ENCODE results near the gene XXYLT1. TPM values are rescaled to one million over a fixed set of nuclear protein-coding genes. Genes with fewer than 3 reads are reported as not detected.

The XXYLT1 gene
- total and polyA plus RNA-seq, 10 donors = 2.7 to 22.3 (median 9.5) TPM

DNA sequence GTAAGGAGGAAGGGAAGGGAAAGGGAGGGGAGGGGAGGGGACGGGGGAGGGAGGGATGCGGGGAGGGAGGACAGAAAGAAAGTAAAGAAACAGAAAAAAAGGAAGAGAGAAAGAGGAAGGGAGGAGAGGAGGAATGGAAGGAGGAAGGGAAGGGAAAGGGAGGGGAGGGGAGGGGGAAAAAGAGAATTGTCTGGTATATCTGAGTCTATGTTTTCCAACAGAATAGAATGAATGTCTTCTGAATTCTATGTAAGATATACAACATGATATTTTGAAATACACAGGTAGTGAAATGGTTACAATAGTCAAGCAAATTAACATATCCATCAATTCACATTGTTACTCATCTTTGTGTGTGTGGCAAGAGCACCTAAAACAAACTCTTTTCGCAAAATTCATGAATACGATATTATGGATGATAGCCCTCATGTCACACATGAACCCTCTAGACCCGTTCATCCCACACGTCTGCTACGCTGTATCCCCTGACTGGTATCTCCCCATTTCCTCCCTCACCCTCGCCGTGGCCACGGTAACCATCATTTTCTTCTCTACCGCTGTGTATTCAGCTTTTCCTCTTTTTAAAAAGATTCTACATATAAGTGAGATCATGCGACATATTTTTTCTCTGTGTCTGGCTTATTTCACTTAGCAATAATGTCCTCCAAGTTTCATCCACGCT is 168.9 kb downstream of the XXYLT1 start:
- H3K27me3 ChIP-seq (replicated peaks in 1 of 7) = no peaks in the 10 kb centered on the region
- intact Hi-C loops (cut with DNase I; ENCODE audit: low total_unique reads) = loop anchor here (10.0 kb wide), 1 partner anchor 97 kb away; no protein-coding TSS in a partner anchor
- DNase-seq = peak; percentile 50
- H3K9me3 ChIP-seq = no peaks in the 10 kb centered on the region
- H3K4me3 ChIP-seq = peak overlapping the region in 1 of 8 donors; percentile 39
- peak overlapping the region in 7 of 8 donors; percentile 81 to 93 (median 88) for H3K27ac ChIP-seq
- WGBS, 5 donors = 55 to 76% (median 65%) methylated on average over 13 of the region's 13 CpGs
- H3K36me3 ChIP-seq = no peaks in the 10 kb centered on the region
- peaks cover 15 to 97% (median 57%) of the 10 kb centered on the region in 6 donors for H3K4me1 ChIP-seq
- no peak for TF ChIP-seq POLR2AphosphoS5 (IDR thresholded peaks at IDR 0.05)
- TF ChIP-seq POLR2A (IDR thresholded peaks at IDR 0.05) = no peak
- TF ChIP-seq, protein P1, sequence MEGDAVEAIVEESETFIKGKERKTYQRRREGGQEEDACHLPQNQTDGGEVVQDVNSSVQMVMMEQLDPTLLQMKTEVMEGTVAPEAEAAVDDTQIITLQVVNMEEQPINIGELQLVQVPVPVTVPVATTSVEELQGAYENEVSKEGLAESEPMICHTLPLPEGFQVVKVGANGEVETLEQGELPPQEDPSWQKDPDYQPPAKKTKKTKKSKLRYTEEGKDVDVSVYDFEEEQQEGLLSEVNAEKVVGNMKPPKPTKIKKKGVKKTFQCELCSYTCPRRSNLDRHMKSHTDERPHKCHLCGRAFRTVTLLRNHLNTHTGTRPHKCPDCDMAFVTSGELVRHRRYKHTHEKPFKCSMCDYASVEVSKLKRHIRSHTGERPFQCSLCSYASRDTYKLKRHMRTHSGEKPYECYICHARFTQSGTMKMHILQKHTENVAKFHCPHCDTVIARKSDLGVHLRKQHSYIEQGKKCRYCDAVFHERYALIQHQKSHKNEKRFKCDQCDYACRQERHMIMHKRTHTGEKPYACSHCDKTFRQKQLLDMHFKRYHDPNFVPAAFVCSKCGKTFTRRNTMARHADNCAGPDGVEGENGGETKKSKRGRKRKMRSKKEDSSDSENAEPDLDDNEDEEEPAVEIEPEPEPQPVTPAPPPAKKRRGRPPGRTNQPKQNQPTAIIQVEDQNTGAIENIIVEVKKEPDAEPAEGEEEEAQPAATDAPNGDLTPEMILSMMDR (IDR thresholded peaks at IDR 0.05 in 8 of 11, conservative IDR thresholded peaks at IDR 0.05 in 3 of 11) = no peak

DNA sequence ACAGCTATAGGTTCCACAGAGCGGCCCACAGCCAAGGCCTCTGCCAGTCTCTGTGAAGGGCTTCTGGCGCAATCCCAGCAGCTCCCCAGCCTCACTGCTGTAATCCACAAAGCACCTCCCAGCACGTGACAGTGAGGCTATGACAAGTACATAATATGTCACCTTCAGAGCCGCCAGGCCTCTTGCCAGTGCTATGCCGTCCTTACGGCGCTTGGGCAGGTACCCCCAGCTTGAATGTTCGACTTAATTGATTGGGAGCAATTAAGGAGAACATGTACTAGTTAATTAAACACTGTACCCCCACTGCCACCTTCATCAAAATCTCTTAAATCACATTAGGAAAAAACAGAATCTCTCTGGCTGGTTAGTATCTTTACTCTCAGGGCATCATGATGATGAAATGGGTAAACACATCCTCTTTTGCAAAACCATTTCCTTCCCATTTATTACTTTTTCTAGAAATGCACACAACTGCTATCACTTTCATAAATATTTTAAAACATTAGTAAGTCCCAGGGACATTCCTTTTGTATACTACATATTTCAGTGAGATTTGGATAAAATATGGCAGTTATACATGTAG is 169.9 kb downstream of the XXYLT1 start:
- H3K36me3 ChIP-seq = no peaks in the 10 kb centered on the region
- peak overlapping the region; percentile 39 to 93 (median 86) for H3K27ac ChIP-seq
- TF ChIP-seq POLR2A (IDR thresholded peaks at IDR 0.05) = no peak
- peak in 2 of 3 donors; percentile 48 to 56 for TF ChIP-seq POLR2AphosphoS5 (IDR thresholded peaks at IDR 0.05)
- TF ChIP-seq, protein P1 (IDR thresholded peaks at IDR 0.05 in 8 of 11, conservative IDR thresholded peaks at IDR 0.05 in 3 of 11) = no peak
- intact Hi-C loops (cut with DNase I; ENCODE audit: low total_unique reads) = loop anchor here (10.0 kb wide), 1 partner anchor 96 kb away; no protein-coding TSS in a partner anchor
- no peaks in the 10 kb centered on the region for H3K9me3 ChIP-seq
- DNase-seq = peak; percentile 91
- no peaks in the 10 kb centered on the region for H3K27me3 ChIP-seq (replicated peaks in 1 of 7)
- H3K4me1 ChIP-seq = peaks cover 15 to 97% (median 48%) of the 10 kb centered on the region in 6 donors
- peak overlapping the region in 1 of 8 donors; percentile 56 for H3K4me3 ChIP-seq
- 33 to 50% (median 48%) methylated on average over 8 of the region's 8 CpGs for WGBS, 5 donors

DNA sequence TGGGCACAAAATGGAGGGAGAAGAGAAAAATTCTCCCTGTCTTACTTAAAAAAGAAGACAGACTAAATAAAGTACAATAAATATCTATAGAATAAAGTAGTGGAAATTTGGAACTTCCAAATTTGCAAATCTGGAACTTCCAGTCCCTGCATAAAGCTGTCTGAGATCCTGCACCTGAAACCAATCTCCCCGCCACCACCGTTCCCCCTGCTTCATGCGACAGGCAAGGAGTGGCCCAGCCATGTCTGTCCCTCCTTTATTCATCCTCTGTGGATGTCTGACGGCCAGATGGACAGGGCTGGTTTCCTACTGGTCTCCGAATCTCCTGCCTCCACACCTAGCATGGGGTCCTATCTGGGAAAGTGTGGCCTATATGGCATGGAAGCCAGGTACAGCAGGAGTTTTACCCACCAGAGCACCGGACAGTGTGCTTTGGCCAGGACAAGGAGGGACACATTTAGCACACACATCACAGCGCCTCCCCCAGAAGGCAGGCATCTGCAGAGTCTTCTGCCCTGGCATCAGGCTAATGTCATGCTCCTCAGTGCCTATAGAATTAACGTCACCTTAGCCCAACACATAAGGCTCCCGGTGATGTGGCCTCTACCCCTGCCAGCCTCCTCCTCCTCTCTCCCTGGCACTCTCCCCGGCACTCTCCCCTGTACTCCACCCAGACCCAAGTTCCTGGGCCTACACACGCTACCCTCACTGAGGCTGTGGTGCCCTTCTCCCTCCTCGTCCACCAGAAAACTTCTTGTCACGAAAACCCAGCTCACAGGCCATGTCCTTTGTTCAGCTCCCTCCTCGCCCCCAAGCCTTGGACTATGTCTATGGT is 170.8 kb downstream of the XXYLT1 start:
- DNase-seq = peak; percentile 75
- no peaks in the 10 kb centered on the region for H3K36me3 ChIP-seq
- no peaks in the 10 kb centered on the region for H3K9me3 ChIP-seq
- 85 to 92% (median 87%) methylated on average over 14 of the region's 14 CpGs for WGBS, 5 donors
- H3K4me3 ChIP-seq = peak overlapping the region in 1 of 8 donors; percentile 56
- intact Hi-C loops (cut with DNase I; ENCODE audit: low total_unique reads) = loop anchor here (10.0 kb wide), 1 partner anchor 95 kb away; no protein-coding TSS in a partner anchor
- TF ChIP-seq, protein P1 (IDR thresholded peaks at IDR 0.05 in 8 of 11, conservative IDR thresholded peaks at IDR 0.05 in 3 of 11) = no peak
- no peak for TF ChIP-seq POLR2AphosphoS5 (IDR thresholded peaks at IDR 0.05)
- H3K4me1 ChIP-seq = peaks cover 15 to 97% (median 49%) of the 10 kb centered on the region in 6 donors
- peak overlapping the region; percentile 39 to 93 (median 86) for H3K27ac ChIP-seq
- no peaks in the 10 kb centered on the region for H3K27me3 ChIP-seq (replicated peaks in 1 of 7)

Measured in spleen (tissue), 11 donors.